ENCODE results near the gene GNRH2. TPM values are rescaled to one million over a fixed set of nuclear protein-coding genes. Genes with fewer than 3 reads are reported as not detected.
A peak's percentile ranks its signal among the peaks of the same experiment; 100 is the strongest.
"Not testable (repeated sequence)": the region's sequence is repeated elsewhere in the genome, so short reads cannot be mapped to it uniquely, and the experiment has no call there.

GNRH2 gene
- total RNA-seq, 2 donors from 2014 or later, result not detected

- H3K27ac ChIP-seq, result peak overlapping the region; percentile 87
- peak overlapping the region; percentile 94 for H3K4me3 ChIP-seq
- DNase-seq, result peak; percentile 61
- intact Hi-C loops (cut with DNase I), result no loop called here
- peak overlapping the region; percentile 75 to 83 for H3K9ac ChIP-seq (ENCODE audit: low read depth in 2 of 2, low read length in 2 of 2)
- H3K4me1 ChIP-seq, result peaks cover 6% of the 10 kb centered on the region
- no peaks in the 10 kb centered on the region for H3K27me3 ChIP-seq
- no peaks in the 10 kb centered on the region for H3K9me3 ChIP-seq
- TF ChIP-seq CTCF (IDR thresholded peaks at IDR 0.05), result no peak
- peaks cover 10% of the 10 kb centered on the region for H3K36me3 ChIP-seq
Observed at GRCh38 chr20:3046677-3047462, 3.4 kb downstream of the GNRH2 start.

GRCh38 chr20:3047486-3048419, 4.3 kb downstream of the GNRH2 start:
- intact Hi-C loops (cut with DNase I), result no loop called here
- H3K9ac ChIP-seq (ENCODE audit: low read depth in 2 of 2, low read length in 2 of 2), result no peak overlapping the region
- H3K27ac ChIP-seq, result no peak overlapping the region
- H3K36me3 ChIP-seq, result peaks cover 10% of the 10 kb centered on the region
- no peaks in the 10 kb centered on the region for H3K27me3 ChIP-seq
- TF ChIP-seq CTCF (IDR thresholded peaks at IDR 0.05), result no peak
- no peaks in the 10 kb centered on the region for H3K9me3 ChIP-seq
- H3K4me3 ChIP-seq, result no peak overlapping the region
- H3K4me1 ChIP-seq, result peaks cover 6% of the 10 kb centered on the region
- DNase-seq, result no peak

- Histone ChIP-seq H3K36me3 (peaks cover 10% of the 10 kb centered on the region), H3K4me3 (no peak overlapping the region), H3K4me1 (peaks cover 6% of the 10 kb centered on the region), H3K27ac (no peak overlapping the region), H3K9me3 (no peaks in the 10 kb centered on the region), H3K27me3 (no peaks in the 10 kb centered on the region), H3K9ac (ENCODE audit: low read depth in 2 of 2, low read length in 2 of 2) (no peak overlapping the region)
- no peak for DNase-seq
- TF ChIP-seq CTCF (IDR thresholded peaks at IDR 0.05), result no peak
- intact Hi-C loops (cut with DNase I), result loop anchor here (5.0 kb wide), 1 partner anchor 66 kb away; no protein-coding TSS in a partner anchor
Observed at GRCh38 chr20:3051385-3052019, 8.1 kb downstream of the GNRH2 start.

GRCh38 chr20:3059489-3059888, 16.1 kb downstream of the GNRH2 start:
- H3K4me3 ChIP-seq, result no peak overlapping the region
- intact Hi-C loops (cut with DNase I), result no loop called here
- no peaks in the 10 kb centered on the region for H3K36me3 ChIP-seq

GRCh38 chr20:3064119-3064518, 20.7 kb downstream of the GNRH2 start:
- intact Hi-C loops (cut with DNase I); H3K4me1 ChIP-seq; H3K9ac ChIP-seq (ENCODE audit: low read depth in 2 of 2, low read length in 2 of 2); H3K27ac ChIP-seq; DNase-seq; H3K27me3 ChIP-seq; H3K36me3 ChIP-seq; H3K4me3 ChIP-seq; H3K9me3 ChIP-seq: not testable (repeated sequence)

More at GRCh38 chr20:3059489-3059888, 16.1 kb downstream of the GNRH2 start:
- Histone ChIP-seq H3K9me3 (no peaks in the 10 kb centered on the region), H3K9ac (ENCODE audit: low read depth in 2 of 2, low read length in 2 of 2) (no peak overlapping the region), H3K27ac (no peak overlapping the region), H3K27me3 (no peaks in the 10 kb centered on the region), H3K4me1 (no peaks in the 10 kb centered on the region)
- DNase-seq, result no peak
- no peak for TF ChIP-seq CTCF (IDR thresholded peaks at IDR 0.05)

Measured in colonic mucosa (tissue), 4 donors.